Endodermal cell (in vitro differentiated cells): ENCODE measurements around the gene RABGEF1. TPM values are rescaled to one million over a fixed set of nuclear protein-coding genes. Genes with fewer than 3 reads are reported as not detected.
"Not testable (repeated sequence)": the region's sequence is repeated elsewhere in the genome, so short reads cannot be mapped to it uniquely, and the experiment has no call there.

ENCODE experiments used
- DNase-seq: peaks from one replicate; pipeline ENCODE4 v3.0.0-alpha.2; 2017
- H3K27ac ChIP-seq: 2 replicates; pipeline ENCODE4 v1.5.1; 2013; ENCODE audit warnings: mild to moderate bottlenecking, low read depth, low read length, moderate library complexity
- H3K27me3 ChIP-seq: 2 replicates; pipeline ENCODE4 v1.6.1; 2013; ENCODE audit warnings: mild to moderate bottlenecking, low read length, moderate library complexity; ENCODE audit not compliant: insufficient read depth, control insufficient read depth, poor library complexity, severe bottlenecking
- H3K36me3 ChIP-seq: 2 replicates; pipeline ENCODE4 v1.7.0; 2013; ENCODE audit warnings: mild to moderate bottlenecking, low read length, moderate library complexity; ENCODE audit not compliant: control insufficient read depth, insufficient read depth
- H3K4me1 ChIP-seq: one replicate; pipeline ENCODE4 v1.7.0; 2013; ENCODE audit warnings: low read length; ENCODE audit not compliant: control insufficient read depth, insufficient read depth
- H3K4me3 ChIP-seq: 2 replicates; pipeline ENCODE4 v1.5.1; 2013; ENCODE audit warnings: mild to moderate bottlenecking, low read length, moderate library complexity
- H3K9ac ChIP-seq: 2 replicates; pipeline ENCODE4 v1.6.1; 2013; ENCODE audit warnings: mild to moderate bottlenecking, low read length, moderate library complexity; ENCODE audit not compliant: poor library complexity, severe bottlenecking; ENCODE audit errors: extremely low read depth
- H3K9me3 ChIP-seq: 2 replicates; pipeline ENCODE4 v1.6.1; 2013; ENCODE audit warnings: mild to moderate bottlenecking, low read length, moderate library complexity; ENCODE audit not compliant: control insufficient read depth
- H3K27ac Mint-ChIP-seq: 2 replicates; pipeline ENCODE4 v1.8.0; 2020; ENCODE audit warnings: mixed read lengths
- H3K27me3 Mint-ChIP-seq: 2 replicates; pipeline ENCODE4 v1.8.0; 2021; ENCODE audit warnings: mild to moderate bottlenecking, mixed read lengths; ENCODE audit not compliant: insufficient read depth
- H3K36me3 Mint-ChIP-seq: 2 replicates; pipeline ENCODE4 v1.8.0; 2020; ENCODE audit warnings: low read depth, mixed read lengths
- H3K4me1 Mint-ChIP-seq: 2 replicates; pipeline ENCODE4 v1.8.0; 2020; ENCODE audit warnings: mixed read lengths
- H3K4me3 Mint-ChIP-seq: 2 replicates; pipeline ENCODE4 v1.8.0; 2020; ENCODE audit warnings: mild to moderate bottlenecking, moderate library complexity, mixed read lengths
- H3K9me3 Mint-ChIP-seq: 2 replicates; pipeline ENCODE4 v1.8.0; 2020; ENCODE audit warnings: mild to moderate bottlenecking, mixed read lengths
- WGBS, 2 experiments: methylation state at CpG; one replicate each; pipeline versions ENCODE4 v1.1.5 to v1.1.7; 2013; ENCODE audit warnings: missing lambda C conversion rate in 2 of 2, mixed read lengths in 1 of 2; ENCODE audit not compliant: insufficient coverage in 1 of 2, insufficient read length in 1 of 2; 5-methylcytosine and 5-hydroxymethylcytosine counted together
- total RNA-seq, 2 donors: library from RNA; stranded (reverse); fragmentation: NEBNext Ultra II Directional in 1 of 2; extraction: Animal tissue kit (Norgen Biotek cat#: 25700) in 1 of 2; gene quantifications; 2 replicates in 1 of 2; 3 replicates in 1 of 2; pipeline ENCODE4 v1.2.1, GENCODE V29; 2021
- TF ChIP-seq, protein P1 (sequence below): fragments of 200-600 bp; sonication (generic); conservative IDR thresholded peaks from 2 replicates; pipeline ENCODE4 v1.5.0; 2021; ENCODE audit warnings: antibody characterized with exemption, mild to moderate bottlenecking

Gene RABGEF1
- total RNA-seq, 2 donors from 2014 or later = 22.7 to 26.7 TPM

DNA sequence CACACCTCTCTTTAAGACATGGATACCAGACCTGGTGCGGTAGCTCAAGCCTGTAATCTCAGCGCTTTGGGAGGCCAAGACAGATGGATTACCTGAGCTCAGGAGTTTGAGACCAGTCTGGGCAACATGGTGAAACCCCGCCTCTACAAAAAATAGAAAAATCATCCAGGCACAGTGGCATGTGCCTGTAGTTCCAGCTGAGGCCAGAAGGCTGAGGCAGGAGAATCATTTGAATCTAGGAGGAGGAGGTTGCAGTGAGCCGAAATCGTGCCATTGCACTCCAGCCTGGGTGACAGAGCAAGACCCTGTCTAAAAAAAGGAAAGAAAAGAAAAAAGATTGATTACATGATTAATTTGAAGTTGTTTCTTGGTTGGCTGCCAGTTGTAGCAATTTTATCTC lies 35.9 kb downstream of the RABGEF1 start:
- Mint-ChIP-seq H3K27ac (peak overlapping the region; percentile 30), H3K36me3 (peaks cover 65% of the 10 kb centered on the region), H3K4me1 (peaks cover 57% of the 10 kb centered on the region)
- peak; percentile 54 for DNase-seq
- TF ChIP-seq, protein P1, sequence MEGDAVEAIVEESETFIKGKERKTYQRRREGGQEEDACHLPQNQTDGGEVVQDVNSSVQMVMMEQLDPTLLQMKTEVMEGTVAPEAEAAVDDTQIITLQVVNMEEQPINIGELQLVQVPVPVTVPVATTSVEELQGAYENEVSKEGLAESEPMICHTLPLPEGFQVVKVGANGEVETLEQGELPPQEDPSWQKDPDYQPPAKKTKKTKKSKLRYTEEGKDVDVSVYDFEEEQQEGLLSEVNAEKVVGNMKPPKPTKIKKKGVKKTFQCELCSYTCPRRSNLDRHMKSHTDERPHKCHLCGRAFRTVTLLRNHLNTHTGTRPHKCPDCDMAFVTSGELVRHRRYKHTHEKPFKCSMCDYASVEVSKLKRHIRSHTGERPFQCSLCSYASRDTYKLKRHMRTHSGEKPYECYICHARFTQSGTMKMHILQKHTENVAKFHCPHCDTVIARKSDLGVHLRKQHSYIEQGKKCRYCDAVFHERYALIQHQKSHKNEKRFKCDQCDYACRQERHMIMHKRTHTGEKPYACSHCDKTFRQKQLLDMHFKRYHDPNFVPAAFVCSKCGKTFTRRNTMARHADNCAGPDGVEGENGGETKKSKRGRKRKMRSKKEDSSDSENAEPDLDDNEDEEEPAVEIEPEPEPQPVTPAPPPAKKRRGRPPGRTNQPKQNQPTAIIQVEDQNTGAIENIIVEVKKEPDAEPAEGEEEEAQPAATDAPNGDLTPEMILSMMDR = peak; percentile 61
- H3K27me3 ChIP-seq, H3K4me3 Mint-ChIP-seq, H3K9me3 Mint-ChIP-seq, H3K9ac ChIP-seq, H3K27ac ChIP-seq, H3K27me3 Mint-ChIP-seq, H3K4me3 ChIP-seq, H3K9me3 ChIP-seq: not testable (repeated sequence)
- 84 to 96% methylated on average over 4 to 5 of the region's 5 CpGs for WGBS, 2 experiments
- peaks cover 35% of the 10 kb centered on the region for H3K4me1 ChIP-seq
- peaks cover 67% of the 10 kb centered on the region for H3K36me3 ChIP-seq

DNA sequence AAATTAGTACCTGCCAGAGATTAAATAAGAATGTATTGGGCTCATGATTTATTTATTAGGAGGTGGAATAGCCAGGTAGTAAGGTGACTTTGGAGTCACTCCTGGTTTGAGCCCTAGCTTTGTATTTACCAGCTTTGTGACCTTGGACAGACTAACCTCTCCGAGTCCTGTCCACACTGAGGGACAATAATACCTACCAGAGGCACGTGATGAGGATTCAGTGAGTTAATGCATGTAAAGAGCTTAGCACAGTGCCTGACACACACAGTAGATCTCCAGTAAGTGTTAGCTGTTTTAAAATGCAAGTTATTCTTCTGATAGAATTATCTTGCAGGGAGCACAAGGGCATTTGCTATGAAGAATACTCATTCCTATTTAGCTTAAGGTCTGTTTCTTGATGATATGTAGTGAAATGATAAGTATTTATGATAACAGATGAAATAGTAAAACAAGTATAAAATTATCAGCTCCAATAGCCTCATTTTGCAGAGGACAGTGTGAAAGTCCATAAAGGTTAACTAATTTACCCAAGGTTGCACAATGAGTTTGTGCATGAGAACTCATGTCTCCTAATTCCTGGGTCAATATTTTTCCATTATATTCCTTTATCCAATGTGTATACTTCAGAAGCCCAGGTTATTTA lies 36.4 kb downstream of the RABGEF1 start:
- no peak overlapping the region for H3K27ac ChIP-seq
- H3K36me3 ChIP-seq = peaks cover 62% of the 10 kb centered on the region
- H3K4me1 ChIP-seq = peaks cover 39% of the 10 kb centered on the region
- H3K9me3 ChIP-seq = no peaks in the 10 kb centered on the region
- Mint-ChIP-seq H3K9me3 (no peaks in the 10 kb centered on the region), H3K4me3 (no peak overlapping the region), H3K27ac (peak overlapping the region; percentile 30), H3K4me1 (peaks cover 62% of the 10 kb centered on the region), H3K27me3 (no peaks in the 10 kb centered on the region), H3K36me3 (peaks cover 62% of the 10 kb centered on the region)
- no peak for DNase-seq
- 90 to 95% methylated on average over 2 of the region's 2 CpGs for WGBS, 2 experiments
- no peaks in the 10 kb centered on the region for H3K27me3 ChIP-seq
- H3K4me3 ChIP-seq = no peak overlapping the region
- H3K9ac ChIP-seq = no peak overlapping the region
- TF ChIP-seq, protein P1 = peak; percentile 8

- no peaks in the 10 kb centered on the region for H3K27me3 Mint-ChIP-seq
- TF ChIP-seq, protein P1 = no peak
- H3K4me3 ChIP-seq = no peak overlapping the region
- peaks cover 68% of the 10 kb centered on the region for H3K36me3 ChIP-seq
- H3K9me3 Mint-ChIP-seq = no peaks in the 10 kb centered on the region
- peaks cover 39% of the 10 kb centered on the region for H3K4me1 ChIP-seq
- no peaks in the 10 kb centered on the region for H3K27me3 ChIP-seq
- H3K9ac ChIP-seq = peak overlapping the region; percentile 41
- H3K36me3 Mint-ChIP-seq = peaks cover 62% of the 10 kb centered on the region
- no peak for DNase-seq
- peaks cover 68% of the 10 kb centered on the region for H3K4me1 Mint-ChIP-seq
- peak overlapping the region; percentile 65 for H3K27ac Mint-ChIP-seq
- H3K4me3 Mint-ChIP-seq = no peak overlapping the region
- H3K27ac ChIP-seq = peak overlapping the region; percentile 26
- H3K9me3 ChIP-seq = no peaks in the 10 kb centered on the region
- WGBS, 2 experiments = 84 to 100% methylated on average over 1 to 4 of the region's 4 CpGs
Observed at GRCh38 chr7:66778201-66778600, 37.7 kb downstream of the RABGEF1 start.
